Endodermal cell (in vitro differentiated cells): ENCODE results near the gene LY86. TPM values are rescaled to one million over a fixed set of nuclear protein-coding genes. Genes with fewer than 3 reads are reported as not detected.

Experiments
- DNase-seq: peaks from one replicate; pipeline ENCODE4 v3.0.0-alpha.2; 2017
- H3K27ac ChIP-seq: 2 replicates; pipeline ENCODE4 v1.5.1; 2013; ENCODE audit warnings: mild to moderate bottlenecking, low read depth, low read length, moderate library complexity
- H3K27me3 ChIP-seq: 2 replicates; pipeline ENCODE4 v1.6.1; 2013; ENCODE audit warnings: mild to moderate bottlenecking, low read length, moderate library complexity; ENCODE audit not compliant: insufficient read depth, control insufficient read depth, poor library complexity, severe bottlenecking
- H3K36me3 ChIP-seq: 2 replicates; pipeline ENCODE4 v1.7.0; 2013; ENCODE audit warnings: mild to moderate bottlenecking, low read length, moderate library complexity; ENCODE audit not compliant: control insufficient read depth, insufficient read depth
- H3K4me1 ChIP-seq: one replicate; pipeline ENCODE4 v1.7.0; 2013; ENCODE audit warnings: low read length; ENCODE audit not compliant: control insufficient read depth, insufficient read depth
- H3K4me3 ChIP-seq: 2 replicates; pipeline ENCODE4 v1.5.1; 2013; ENCODE audit warnings: mild to moderate bottlenecking, low read length, moderate library complexity
- H3K9ac ChIP-seq: 2 replicates; pipeline ENCODE4 v1.6.1; 2013; ENCODE audit warnings: mild to moderate bottlenecking, low read length, moderate library complexity; ENCODE audit not compliant: poor library complexity, severe bottlenecking; ENCODE audit errors: extremely low read depth
- H3K9me3 ChIP-seq: 2 replicates; pipeline ENCODE4 v1.6.1; 2013; ENCODE audit warnings: mild to moderate bottlenecking, low read length, moderate library complexity; ENCODE audit not compliant: control insufficient read depth
- H3K27ac Mint-ChIP-seq: 2 replicates; pipeline ENCODE4 v1.8.0; 2020; ENCODE audit warnings: mixed read lengths
- H3K27me3 Mint-ChIP-seq: 2 replicates; pipeline ENCODE4 v1.8.0; 2021; ENCODE audit warnings: mild to moderate bottlenecking, mixed read lengths; ENCODE audit not compliant: insufficient read depth
- H3K36me3 Mint-ChIP-seq: 2 replicates; pipeline ENCODE4 v1.8.0; 2020; ENCODE audit warnings: low read depth, mixed read lengths
- H3K4me1 Mint-ChIP-seq: 2 replicates; pipeline ENCODE4 v1.8.0; 2020; ENCODE audit warnings: mixed read lengths
- H3K4me3 Mint-ChIP-seq: 2 replicates; pipeline ENCODE4 v1.8.0; 2020; ENCODE audit warnings: mild to moderate bottlenecking, moderate library complexity, mixed read lengths
- H3K9me3 Mint-ChIP-seq: 2 replicates; pipeline ENCODE4 v1.8.0; 2020; ENCODE audit warnings: mild to moderate bottlenecking, mixed read lengths
- WGBS, 2 experiments: methylation state at CpG; one replicate each; pipeline versions ENCODE4 v1.1.5 to v1.1.7; 2013; ENCODE audit warnings: missing lambda C conversion rate in 2 of 2, mixed read lengths in 1 of 2; ENCODE audit not compliant: insufficient coverage in 1 of 2, insufficient read length in 1 of 2; 5-methylcytosine and 5-hydroxymethylcytosine counted together
- total RNA-seq, 2 donors: library from RNA; stranded (reverse); fragmentation: NEBNext Ultra II Directional in 1 of 2; extraction: Animal tissue kit (Norgen Biotek cat#: 25700) in 1 of 2; gene quantifications; 2 replicates in 1 of 2; 3 replicates in 1 of 2; pipeline ENCODE4 v1.2.1, GENCODE V29; 2021
- TF ChIP-seq, protein P1 (sequence below): fragments of 200-600 bp; sonication (generic); conservative IDR thresholded peaks from 2 replicates; pipeline ENCODE4 v1.5.0; 2021; ENCODE audit warnings: antibody characterized with exemption, mild to moderate bottlenecking

Gene LY86
- total RNA-seq, 2 donors from 2014 or later = not detected

GRCh38 chr6:6682225-6682624 is 93.7 kb downstream of the LY86 start:
- H3K9me3 Mint-ChIP-seq = no peaks in the 10 kb centered on the region
- peaks cover 23% of the 10 kb centered on the region for H3K27me3 Mint-ChIP-seq
- DNase-seq = no peak
- Histone ChIP-seq H3K36me3 (no peaks in the 10 kb centered on the region), H3K9me3 (no peaks in the 10 kb centered on the region), H3K27ac (no peak overlapping the region), H3K27me3 (peaks cover 9% of the 10 kb centered on the region), H3K4me3 (no peak overlapping the region), H3K9ac (no peak overlapping the region), H3K4me1 (peaks cover 20% of the 10 kb centered on the region)
- H3K36me3 Mint-ChIP-seq = no peaks in the 10 kb centered on the region
- H3K4me1 Mint-ChIP-seq = peaks cover 50% of the 10 kb centered on the region
- TF ChIP-seq, protein P1, sequence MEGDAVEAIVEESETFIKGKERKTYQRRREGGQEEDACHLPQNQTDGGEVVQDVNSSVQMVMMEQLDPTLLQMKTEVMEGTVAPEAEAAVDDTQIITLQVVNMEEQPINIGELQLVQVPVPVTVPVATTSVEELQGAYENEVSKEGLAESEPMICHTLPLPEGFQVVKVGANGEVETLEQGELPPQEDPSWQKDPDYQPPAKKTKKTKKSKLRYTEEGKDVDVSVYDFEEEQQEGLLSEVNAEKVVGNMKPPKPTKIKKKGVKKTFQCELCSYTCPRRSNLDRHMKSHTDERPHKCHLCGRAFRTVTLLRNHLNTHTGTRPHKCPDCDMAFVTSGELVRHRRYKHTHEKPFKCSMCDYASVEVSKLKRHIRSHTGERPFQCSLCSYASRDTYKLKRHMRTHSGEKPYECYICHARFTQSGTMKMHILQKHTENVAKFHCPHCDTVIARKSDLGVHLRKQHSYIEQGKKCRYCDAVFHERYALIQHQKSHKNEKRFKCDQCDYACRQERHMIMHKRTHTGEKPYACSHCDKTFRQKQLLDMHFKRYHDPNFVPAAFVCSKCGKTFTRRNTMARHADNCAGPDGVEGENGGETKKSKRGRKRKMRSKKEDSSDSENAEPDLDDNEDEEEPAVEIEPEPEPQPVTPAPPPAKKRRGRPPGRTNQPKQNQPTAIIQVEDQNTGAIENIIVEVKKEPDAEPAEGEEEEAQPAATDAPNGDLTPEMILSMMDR = no peak
- H3K27ac Mint-ChIP-seq = no peak overlapping the region
- H3K4me3 Mint-ChIP-seq = no peak overlapping the region
- 67 to 87% methylated on average over 1 to 3 of the region's 3 CpGs for WGBS, 2 experiments

DNA sequence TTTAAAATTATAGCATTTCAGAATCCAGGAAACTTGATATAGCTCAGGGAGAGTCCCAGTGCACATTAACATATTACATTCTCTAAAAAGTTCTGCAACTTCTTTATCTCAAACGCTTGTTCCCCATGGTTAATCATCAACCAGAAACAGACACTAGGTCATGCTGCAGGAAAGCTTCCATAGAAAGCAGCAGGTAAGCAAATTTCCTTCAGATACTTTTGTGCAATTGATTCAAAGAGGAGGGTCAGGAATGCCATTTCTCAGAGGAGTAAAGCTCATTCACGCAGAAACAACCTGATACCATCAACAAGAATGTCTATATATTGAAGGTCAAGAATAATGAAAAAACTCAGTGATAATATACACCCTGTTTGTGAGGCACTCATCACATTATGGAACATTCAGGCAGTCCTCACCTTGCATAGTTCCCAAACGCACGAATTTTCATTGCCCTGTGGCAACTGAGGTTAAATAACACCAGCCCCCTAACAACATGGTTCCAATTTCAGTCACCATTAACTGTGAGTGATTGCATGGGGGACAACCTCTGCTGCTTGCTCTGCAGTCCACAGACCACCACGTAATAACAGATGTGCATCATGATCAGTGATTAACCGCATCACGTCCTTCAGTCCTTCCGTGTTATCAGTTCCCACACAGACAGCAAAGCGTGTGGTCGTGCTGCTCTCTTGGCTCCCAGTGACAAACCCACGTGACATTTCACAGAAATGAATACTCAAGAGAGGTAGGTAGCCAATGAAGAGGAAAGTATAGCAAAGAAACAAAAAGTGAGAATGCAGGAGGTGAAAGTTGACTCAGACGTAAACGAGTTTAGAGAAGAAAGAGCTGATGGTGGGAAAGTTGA is 95.7 kb downstream of the LY86 start:
- Histone ChIP-seq H3K9ac (no peak overlapping the region), H3K4me1 (peaks cover 15% of the 10 kb centered on the region), H3K27me3 (peaks cover 22% of the 10 kb centered on the region), H3K4me3 (peak overlapping the region; percentile 11), H3K9me3 (no peaks in the 10 kb centered on the region), H3K27ac (no peak overlapping the region), H3K36me3 (no peaks in the 10 kb centered on the region)
- TF ChIP-seq, protein P1 = no peak
- 82 to 85% methylated on average over 11 to 13 of the region's 13 CpGs for WGBS, 2 experiments
- Mint-ChIP-seq H3K4me1 (peaks cover 44% of the 10 kb centered on the region), H3K36me3 (no peaks in the 10 kb centered on the region), H3K27me3 (peaks cover 31% of the 10 kb centered on the region), H3K4me3 (no peak overlapping the region), H3K9me3 (no peaks in the 10 kb centered on the region), H3K27ac (no peak overlapping the region)
- no peak for DNase-seq

- Histone ChIP-seq H3K9me3 (peaks cover 6% of the 10 kb centered on the region), H3K9ac (no peak overlapping the region), H3K27me3 (peaks cover 28% of the 10 kb centered on the region), H3K36me3 (no peaks in the 10 kb centered on the region), H3K27ac (no peak overlapping the region), H3K4me1 (peaks cover 13% of the 10 kb centered on the region), H3K4me3 (no peak overlapping the region)
- DNase-seq = no peak
- 88 to 92% methylated on average over 6 to 12 of the region's 12 CpGs for WGBS, 2 experiments
- peaks cover 42% of the 10 kb centered on the region for H3K4me1 Mint-ChIP-seq
- no peak overlapping the region for H3K27ac Mint-ChIP-seq
- peaks cover 39% of the 10 kb centered on the region for H3K27me3 Mint-ChIP-seq
- no peak overlapping the region for H3K4me3 Mint-ChIP-seq
- no peaks in the 10 kb centered on the region for H3K9me3 Mint-ChIP-seq
- TF ChIP-seq, protein P1 = no peak
- H3K36me3 Mint-ChIP-seq = no peaks in the 10 kb centered on the region
These were observed 96.9 kb downstream of the LY86 start for GRCh38 chr6:6685249-6686040.
